Measurements from ENCODE around the gene NOTCH2.
A peak's percentile ranks its signal among the peaks of the same experiment; 100 is the strongest.

NOTCH2 gene

DNA sequence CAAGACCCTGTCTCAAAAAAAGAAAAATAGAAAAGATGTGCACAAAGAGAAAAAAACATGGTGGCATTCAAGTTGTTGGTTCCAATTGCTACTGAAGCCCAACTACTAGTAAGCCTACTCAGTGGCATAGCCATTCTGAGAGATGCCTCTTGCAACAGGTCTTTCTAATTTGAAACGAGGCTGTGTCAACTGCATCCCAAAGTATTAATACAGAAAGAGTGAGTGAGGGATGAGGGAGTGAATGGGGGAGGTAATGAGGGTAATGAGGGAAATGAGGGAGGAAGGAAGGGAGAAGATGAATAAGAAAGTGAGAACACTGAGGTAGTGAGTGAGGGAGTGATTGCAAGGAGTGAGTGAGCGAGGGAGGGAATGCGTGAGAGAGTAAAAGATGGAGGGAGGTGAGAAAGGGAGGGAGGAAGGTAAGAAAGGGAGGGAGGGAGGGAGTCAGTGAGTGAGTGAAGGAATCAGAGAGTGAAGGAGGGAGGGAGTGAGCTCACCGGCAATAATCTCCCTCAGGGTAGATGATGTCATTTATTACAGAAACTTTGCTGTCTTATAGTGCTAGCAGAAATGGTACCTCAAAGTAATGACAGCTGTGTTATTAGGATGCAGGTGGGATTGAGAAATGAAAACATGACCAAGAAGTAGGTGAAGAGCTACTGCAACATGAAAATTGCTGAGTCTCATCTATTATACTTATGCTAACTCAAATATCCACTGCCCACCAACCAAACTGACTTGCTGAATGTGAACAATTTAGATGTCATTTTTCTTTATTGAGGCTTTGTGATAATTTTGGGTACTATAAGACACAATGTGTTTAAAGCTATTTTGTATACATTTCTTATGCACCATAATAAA is 97.5 kb downstream of the NOTCH2 start:
- DNase-seq: no peak

DNA sequence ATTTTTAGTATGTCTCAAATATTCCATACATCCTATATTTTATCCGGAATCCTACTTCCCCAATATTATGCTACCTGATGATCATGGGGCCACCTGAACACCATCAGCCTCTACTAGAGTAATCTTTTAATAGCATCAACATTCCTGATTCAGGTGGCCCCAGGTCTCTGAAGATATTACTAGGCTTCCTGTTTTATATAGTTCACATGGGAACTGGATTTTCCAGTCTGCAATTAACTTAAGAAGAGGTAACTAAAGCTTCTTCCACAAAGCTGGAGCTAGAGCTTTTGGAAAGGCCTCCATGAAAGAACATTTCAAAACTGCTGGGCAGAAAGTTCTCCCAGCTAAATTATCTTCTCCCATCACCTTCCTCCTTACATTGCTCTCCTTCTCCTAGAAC is 100.9 kb downstream of the NOTCH2 start:
- DNase-seq: no peak

DNA sequence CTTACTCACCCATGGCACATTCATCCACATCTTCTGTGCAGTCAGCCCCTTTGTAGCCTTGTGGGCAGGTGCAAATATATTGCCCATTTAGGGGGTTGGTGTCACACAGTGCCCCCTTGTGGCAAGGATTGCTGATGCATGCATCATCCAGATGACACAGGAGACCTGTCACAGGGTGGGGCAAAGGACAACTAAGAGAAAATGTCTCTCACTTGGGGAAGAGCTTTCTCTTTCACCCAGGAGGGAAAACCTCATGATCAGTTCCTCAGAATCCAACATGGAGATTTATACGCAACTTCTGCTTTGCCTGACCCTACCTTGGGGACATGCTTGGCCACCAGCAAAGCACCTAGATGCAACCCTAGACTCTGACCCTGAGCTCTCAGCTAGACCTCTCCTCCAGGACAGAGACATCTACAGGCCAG is 101.4 kb downstream of the NOTCH2 start:
- DNase-seq: no peak

DNA sequence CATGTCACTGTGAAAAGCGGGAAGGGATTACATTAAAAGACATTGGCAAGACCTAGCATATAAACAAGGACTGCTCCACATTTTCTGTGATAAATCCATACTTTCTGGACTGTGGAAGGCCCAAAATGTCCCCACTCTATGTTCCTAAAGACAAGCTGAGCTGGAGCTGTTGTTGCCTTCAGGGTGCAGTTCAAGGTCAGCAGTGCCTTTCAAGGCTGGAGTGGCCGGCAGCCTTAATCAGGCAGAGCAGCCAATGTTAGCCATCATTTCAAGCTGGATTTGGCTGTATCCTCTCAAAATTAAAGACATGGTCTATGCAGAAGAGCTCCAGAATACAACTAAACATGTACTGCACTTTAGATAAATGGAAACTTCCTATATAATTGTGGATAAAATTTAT is 102.8 kb downstream of the NOTCH2 start:
- DNase-seq: no peak

DNA sequence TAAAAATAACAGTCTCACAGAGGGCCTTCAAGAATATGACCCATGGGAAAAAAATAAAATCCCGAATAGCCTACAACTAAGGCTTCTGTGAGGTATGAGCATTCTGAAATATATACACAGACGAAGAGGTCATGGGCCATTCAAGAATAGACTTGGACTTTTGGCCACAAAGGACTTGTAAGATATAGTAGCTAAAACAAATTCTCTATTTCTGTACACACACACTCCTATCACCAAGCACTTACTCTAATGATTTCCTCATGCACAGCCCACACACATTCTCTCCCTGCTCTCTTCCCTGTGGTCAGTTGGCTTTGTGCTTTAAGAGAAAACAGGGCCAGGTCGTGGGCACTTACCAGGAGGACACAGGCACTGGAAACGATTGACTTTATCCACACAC is 103.4 kb downstream of the NOTCH2 start:
- no peak for DNase-seq

DNA sequence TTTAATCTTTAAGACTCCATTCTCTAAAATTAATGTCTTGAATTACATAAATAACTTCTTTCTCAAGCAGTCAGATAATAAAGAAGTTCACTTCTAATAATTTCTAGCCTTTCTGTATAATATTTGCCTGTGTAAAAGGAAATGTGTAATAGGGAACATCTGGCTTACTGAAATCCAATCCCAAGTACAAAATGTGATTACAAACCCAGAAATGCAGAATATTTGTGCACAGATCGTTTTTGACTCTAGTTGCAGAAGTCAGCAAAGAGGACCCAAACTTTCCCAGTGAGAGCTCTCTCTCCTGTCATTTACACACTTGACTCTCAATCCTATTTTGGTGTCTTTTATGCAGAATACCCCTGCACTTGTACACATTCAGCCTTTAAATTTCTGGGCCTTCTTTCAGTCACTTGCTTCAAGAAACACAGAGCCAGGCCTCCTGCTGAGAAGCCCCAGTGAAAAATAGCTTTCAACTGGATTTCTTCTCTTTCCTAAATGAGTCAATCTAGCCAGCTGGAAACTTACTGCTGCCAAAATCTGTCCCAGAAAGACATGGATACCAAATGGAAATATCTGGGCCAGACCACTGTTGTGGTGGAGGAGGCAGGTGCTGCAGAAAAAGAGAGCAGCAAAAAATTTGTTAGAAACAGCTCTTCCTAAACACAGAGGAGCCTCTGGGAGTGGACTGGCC is 104.6 kb downstream of the NOTCH2 start:
- DNase-seq: peak; percentile 69

DNA sequence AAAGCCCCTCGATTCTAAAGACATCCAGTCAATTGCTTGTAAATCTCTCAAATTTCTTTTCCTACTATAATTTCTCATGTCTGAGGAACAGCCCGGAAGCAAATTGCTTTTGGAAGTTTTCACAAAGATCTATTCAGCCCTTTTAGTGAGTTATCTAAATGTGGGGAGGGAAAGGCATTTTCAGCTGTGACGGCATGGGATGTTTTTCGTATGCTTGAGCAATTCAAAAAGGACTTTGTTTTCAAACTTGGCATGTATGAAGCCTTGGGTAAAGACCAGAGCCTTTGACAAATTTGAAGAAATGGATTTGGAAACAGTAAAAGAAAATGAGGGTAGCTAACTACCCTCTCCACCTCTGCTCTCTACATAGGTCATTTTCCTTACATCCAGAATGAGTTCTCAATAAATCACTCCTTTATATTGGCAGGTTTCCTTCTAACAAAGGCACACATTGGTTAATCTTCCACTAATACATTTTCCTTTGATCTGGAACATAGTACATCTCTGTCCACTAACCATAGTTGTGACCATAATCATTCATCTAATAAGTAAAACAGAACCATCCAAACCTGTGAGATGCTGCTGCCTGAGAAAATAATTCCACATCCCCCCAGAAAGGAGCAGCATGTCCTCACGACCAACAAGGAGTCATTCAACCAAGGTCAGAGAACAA is 107.0 kb downstream of the NOTCH2 start:
- DNase-seq: no peak

DNA sequence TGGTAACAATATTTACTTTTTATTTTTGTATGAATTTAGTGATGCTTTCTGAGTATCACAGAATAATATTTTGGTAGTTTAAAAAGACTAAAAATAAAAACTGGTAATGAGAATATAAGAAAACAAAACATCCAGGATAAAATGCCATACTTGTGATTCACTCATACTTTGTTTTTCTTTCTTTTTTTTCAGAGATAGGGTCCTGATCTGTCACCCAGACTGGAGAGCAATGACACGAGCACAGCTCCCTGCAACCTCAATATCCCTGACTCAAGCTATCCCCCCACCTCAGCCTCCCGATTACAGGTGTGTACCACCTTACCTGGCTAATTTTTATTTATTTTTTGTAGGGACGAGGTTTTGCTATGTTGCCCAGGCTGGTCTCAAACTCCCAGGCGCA is 109.0 kb downstream of the NOTCH2 start:
- DNase-seq: no peak

DNA sequence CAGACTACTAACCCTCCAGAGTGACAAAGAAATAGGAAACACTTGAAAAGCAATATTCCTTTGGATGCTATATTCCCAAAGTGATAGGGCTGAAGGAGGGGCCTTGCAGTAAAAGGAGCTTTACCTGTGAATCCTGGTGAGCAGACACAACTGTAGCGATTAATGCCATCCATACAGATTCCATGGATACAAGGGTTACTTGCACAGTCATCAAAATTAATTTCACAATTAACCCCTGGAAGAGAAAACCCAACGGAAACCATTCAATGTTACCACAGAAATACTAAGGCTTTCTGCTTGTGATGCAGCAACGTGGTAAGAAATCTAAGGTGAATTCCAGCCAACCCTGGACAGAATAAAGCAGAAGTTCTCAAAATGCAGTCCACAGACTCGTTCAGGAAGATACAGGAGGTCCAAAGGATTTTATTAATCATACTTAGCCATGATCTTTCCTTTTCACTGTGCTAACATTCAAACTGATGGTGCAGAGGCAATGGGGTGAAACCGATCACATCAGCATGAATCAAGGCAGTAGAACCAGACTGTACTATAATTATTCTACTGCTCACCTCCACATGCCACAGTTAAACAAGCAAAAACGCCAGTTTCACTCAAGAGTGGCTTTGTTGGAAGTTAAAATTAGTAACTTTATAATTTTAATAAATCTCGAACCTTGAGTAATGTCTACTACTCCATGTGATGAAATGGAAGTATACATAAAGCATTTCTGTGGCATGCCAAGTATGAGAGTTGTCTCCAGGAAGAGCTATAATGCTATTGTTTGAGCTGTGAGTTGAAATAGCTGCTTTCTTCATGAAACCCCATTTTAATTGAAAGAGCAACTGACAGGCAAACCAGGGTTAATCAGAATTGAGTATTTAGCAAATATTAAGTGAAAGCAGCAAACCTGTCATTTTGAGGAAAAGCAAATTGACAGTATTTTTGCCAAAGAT is 109.9 kb downstream of the NOTCH2 start:
- DNase-seq: no peak

DNA sequence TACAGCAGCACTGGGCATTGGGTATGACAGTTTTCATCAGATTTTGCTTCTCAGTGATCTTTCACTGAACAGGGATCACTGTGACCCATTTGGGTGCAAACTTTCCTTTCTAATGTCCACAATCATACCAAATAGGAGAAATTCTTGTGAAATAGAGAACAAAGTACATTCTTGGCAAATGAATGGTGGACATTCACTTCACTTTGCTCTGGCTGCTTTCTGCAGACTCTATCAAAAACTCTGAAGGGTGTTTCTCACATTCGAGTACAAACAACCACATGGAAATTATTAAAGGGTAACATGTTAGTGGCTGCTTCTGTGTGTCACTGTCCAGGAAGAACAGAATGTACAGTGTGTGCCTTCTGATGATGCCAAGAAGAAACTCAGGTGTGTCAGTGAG is 111.2 kb downstream of the NOTCH2 start:
- no peak for DNase-seq

DNA sequence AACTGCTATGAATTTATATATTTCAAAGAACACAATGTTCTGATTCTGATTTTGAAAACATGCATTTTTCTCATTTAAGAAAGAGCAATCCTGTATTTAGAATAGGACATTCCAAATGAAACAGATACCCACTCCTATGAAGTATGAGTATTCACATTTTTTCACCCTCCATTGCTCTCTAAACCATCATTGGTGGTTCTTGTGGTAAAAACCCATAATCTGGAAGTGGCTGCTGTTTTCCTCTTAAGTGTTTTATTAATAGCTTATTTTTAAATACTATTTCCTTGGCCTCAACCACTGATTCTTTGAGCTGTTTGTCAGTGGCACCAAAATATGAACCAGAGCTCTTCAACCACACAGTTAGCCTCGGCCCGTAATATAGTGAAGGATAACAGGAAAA is 113.2 kb downstream of the NOTCH2 start:
- DNase-seq: no peak

DNA sequence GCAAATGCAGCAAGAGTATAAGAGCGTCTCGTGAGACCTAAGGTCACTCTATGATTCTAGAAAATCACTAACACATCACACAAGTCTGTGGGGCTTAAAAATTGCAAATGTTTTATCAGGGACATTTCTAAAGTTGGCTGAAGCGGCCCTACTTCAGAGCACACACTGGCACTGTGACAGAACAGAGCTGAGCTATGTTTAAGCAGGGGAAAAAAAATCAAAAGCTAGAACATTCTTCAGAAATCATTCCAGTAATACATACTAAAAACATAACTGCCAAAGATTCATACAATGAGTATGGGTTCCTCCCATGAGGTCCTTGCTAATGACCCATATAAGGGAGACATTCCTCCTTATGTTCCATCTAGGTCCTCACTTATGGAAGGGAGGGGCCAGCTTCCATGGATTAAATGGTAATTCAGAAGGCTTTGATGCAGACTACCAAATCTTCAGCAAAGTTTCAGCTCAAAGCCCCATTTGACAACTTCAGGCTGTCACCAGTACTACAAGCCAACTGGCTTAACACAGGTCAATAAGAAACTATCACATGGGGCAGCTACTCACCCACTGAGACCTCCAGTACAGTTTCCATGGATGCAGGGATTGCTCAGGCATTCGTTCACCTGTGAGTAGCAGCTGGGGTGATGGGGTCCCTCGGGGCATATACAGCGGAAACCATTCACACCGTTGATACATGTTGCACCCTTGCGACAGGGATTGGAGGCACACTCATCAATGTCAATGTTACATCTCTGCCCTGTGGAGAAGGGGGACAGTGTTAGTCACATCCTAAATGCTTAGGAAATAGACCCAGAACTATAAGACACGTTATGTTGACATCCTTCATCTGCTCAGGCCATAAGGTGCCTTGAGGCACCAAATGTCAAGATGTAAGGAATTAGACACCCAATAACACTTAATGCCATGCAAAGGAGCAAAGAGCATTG is 114.7 kb downstream of the NOTCH2 start:
- DNase-seq: no peak

DNA sequence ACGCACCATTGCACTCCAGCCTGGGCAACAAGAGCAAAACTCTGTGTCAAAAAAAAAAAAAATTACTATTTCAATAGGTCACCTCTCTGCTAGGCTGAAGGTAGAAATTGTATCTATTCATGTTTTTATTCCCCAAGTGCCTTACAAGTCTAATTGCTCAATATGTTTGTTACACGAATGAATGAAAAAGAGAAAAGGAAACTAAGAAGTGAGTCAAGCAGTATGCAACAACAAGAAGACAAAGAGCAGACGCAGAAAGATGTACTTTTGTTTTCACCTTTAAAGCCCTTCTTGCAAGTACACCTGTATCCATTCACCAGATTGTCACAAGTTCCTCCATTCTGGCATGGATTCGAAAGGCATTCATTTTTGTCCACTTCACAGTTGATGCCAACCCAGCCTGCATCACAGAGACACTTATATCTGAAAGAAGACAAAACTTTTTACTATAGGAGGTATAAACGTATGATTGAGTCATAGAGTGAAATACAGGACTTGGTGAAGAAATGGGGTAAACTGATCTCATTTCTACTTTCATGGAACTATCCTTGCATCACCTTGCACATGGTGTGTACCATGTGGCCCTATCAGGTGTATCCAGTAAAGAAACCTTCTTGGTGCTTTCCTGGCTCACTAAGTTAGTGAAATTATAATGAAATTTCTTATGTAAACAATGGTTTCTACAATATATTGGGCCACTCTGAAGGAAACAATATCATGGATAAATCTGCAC is 116.0 kb downstream of the NOTCH2 start:
- DNase-seq: no peak

DNA sequence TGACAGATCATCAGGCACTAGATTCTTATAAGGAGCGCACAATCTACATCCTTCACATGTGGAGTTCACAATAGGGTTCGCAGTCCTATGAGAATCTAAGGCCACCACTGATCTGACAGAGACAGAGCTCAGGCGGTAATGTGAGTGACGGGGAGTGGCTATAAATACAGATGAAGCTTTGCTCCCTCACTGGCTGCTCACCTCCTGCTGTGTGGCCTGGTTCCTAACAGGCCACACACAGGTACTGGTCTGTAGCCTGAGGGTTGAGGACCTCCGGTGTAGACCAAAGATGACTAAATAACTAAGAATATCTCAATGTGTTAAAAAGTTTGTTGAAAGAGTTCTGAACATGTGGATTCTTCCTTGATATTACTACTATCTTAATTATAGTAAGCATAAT is 117.0 kb downstream of the NOTCH2 start:
- DNase-seq: no peak

DNA sequence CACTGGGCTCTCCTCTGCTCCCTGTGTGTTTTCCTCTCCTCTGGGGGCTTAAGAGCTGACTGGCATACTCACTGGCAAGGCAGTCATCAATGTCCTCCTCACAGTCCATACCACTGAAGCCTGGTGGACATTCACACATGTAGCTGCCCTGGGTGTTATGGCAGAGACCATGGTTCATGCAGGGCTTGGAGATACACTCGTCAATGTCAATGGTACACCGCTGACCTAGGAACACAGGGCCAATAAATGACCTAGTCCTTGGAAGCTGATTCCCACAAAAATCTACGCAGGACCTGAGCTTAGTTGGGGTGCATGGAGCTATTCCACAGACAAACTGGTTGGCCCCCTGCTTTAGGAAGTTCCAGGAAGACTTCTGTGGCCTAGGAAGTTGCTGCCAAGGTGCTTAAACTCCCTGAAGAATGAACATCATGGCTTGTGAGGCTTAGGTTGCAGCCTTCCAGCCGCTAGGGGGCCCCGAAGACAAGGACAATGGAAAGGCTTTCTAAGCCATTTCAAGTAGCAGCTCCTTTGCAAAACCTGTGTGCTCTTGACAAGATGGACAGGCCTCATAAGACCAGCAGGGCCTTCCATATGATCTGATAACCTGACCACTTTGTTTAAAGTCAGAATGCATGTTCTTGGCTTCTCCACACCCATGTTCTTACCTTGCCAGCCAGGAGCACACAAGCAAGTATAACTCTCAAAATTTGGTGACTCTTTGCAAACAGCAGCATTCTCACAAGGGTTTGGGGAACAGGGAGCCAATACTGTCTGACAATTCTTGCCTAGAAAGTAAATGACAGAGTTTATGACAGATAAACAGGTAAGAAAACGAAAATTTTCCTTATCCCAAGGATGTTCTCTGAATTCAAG is 120.9 kb downstream of the NOTCH2 start:
- peak; percentile 84 for DNase-seq

DNA sequence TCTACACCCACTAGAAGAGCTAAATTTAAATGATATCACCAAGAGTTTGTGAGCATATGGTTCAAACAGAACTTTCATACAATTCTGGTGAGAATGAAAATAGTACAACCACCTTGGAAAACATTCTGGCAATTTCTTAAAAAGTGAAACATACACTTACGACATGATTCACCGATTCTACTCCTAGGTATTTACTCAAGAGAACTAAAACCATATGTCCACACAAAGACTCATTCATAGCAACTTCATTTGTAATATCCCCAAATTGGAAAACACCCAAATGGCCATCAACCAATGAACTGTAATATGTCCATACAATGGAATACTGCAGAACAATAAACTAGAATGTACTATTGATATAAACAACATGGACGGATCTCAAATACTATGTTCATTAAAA is 122.0 kb downstream of the NOTCH2 start:
- DNase-seq: no peak

DNA sequence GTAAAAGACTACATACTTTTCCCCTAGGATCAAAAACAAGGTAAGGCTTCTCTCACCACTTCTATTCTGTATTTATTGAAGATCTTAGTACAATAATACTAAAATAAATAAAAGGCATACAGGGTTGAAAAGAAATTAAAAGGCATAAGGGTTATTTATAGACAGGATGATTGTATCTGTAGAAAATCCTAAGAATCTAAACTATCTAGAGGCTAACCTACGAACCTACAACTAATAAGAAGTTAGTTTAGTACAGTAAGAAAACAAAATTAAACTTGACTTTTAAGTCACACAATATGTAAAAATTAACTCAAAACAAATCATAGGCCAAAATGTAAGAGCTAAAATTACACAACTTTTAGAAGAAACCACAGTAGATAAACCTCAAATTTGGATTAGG is 122.7 kb downstream of the NOTCH2 start:
- no peak for DNase-seq

DNA sequence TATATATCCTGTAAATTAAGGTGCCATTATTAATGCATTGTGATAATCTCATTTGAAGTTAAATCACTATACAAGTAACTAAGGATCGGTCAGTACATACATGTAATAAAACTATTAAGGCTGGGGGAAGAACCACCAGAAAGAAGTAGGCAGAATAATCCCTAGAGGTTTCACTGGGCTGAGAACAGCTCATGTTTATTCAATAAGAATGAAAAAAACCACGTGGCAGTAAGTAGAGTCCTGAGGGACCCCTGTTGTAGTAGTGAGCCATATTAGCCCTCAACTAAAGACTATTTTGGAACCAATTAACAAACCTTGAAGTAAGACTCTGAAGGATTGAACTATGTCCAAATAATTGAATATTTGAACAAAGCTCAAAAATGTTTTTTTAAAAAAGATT is 126.2 kb downstream of the NOTCH2 start:
- DNase-seq: no peak

DNA sequence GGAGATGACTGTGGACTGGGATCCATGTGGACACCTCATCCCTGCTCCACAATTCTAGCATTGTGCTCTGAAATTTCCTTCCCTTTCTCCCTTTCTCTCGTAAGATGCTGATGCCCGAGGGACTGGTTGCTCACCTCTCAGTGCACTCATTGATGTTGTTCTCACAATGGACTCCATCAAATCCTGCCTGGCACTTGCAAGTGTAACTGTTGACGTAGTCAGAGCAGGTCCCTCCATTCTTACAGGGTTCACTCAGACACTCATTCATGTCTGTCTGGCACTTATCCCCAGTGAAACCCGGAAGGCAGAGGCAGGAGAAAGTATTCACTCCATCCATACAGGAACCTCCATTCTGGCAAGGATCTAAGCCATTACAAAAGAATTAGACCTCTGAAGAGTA is 128.1 kb downstream of the NOTCH2 start:
- DNase-seq: no peak

DNA sequence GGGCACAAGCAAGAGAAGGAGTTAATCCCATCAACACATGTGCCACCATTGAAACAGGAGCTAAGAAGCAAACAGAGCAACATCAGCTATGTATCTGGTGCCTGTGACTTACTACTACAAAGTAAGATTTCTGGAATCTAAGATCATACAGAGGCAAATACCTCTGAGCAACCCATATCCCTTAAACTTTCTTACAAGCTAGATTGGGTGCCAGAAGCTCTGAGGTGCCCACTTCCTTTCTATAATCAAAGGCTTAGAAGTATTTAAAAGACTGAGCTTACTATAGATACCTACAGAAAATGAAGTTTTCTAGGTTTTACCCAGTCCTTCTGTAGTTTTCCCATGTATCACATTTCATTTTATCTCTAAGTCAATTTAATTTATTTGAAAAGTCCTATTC is 128.8 kb downstream of the NOTCH2 start:
- no peak for DNase-seq

All from femur (tissue), 1 donor.